SK-N-SH treated with all-trans-retinoic acid at 6 μM for 48 hours (cell line): ENCODE results near the gene PRSS3.

Experiments
- ATAC-seq: fragments of 200-7000 bp; cut with Tn5 transposase; 3 replicates; pipeline ENCODE4 v1.9.1; 2020; ENCODE audit warnings: mild to moderate bottlenecking, moderate library complexity
- BACH2 ChIP-seq: fragments of 250-450 bp; sonication (Bioruptor Pico); IDR thresholded peaks from 2 replicates; pipeline ENCODE4 v1.9.0; 2021; ENCODE audit warnings: mild to moderate bottlenecking, borderline replicate concordance
- ESRRG ChIP-seq: fragments of 250-450 bp; sonication (Bioruptor Pico); IDR thresholded peaks from 2 replicates; pipeline ENCODE4 v1.6.1; 2021; ENCODE audit warnings: mild to moderate bottlenecking
- GLIS3 ChIP-seq: fragments of 250-450 bp; sonication (Bioruptor Pico); IDR thresholded peaks from 2 replicates; pipeline ENCODE4 v1.5.0; 2020; ENCODE audit warnings: mild to moderate bottlenecking, moderate library complexity
- ISL1 ChIP-seq: fragments of 250-450 bp; sonication (Bioruptor Pico); IDR thresholded peaks from 2 replicates; pipeline ENCODE4 v2.1.2; 2022; ENCODE audit warnings: mild to moderate bottlenecking, moderate library complexity
- PPARA ChIP-seq: fragments of 250-450 bp; sonication (Bioruptor Pico); IDR thresholded peaks from 2 replicates; pipeline ENCODE4 v1.5.0; 2020; ENCODE audit warnings: mild to moderate bottlenecking, borderline replicate concordance
- RARB ChIP-seq: fragments of 250-450 bp; sonication (Bioruptor Pico); IDR thresholded peaks from 2 replicates; pipeline ENCODE4 v1.8.0; 2021; ENCODE audit warnings: mild to moderate bottlenecking, moderate library complexity
- SNAI2 ChIP-seq: fragments of 250-450 bp; sonication (Bioruptor Pico); IDR thresholded peaks from 2 replicates; pipeline ENCODE4 v1.5.0; 2020; ENCODE audit warnings: mild to moderate bottlenecking, moderate library complexity
- TCF4 ChIP-seq: fragments of 250-450 bp; sonication (Bioruptor Pico); IDR thresholded peaks from 2 replicates; pipeline ENCODE4 v1.8.0; 2021; ENCODE audit warnings: mild to moderate bottlenecking, moderate library complexity, borderline replicate concordance
- TOX ChIP-seq: fragments of 250-450 bp; sonication (Bioruptor Pico); IDR thresholded peaks from 2 replicates; pipeline ENCODE4 v1.8.0; 2021; ENCODE audit warnings: mild to moderate bottlenecking, moderate library complexity, borderline replicate concordance
- ZFP3 ChIP-seq: fragments of 250-450 bp; sonication (Bioruptor Pico); IDR thresholded peaks from 2 replicates; pipeline ENCODE4 v1.5.0; 2020; ENCODE audit warnings: mild to moderate bottlenecking, moderate library complexity
- ZFP30 ChIP-seq: fragments of 450-650 bp; formaldehyde crosslinking; IDR thresholded peaks from 2 replicates; pipeline ENCODE4 v1.5.0; 2022; ENCODE audit warnings: mild to moderate bottlenecking, moderate library complexity
- ZNF565 ChIP-seq: fragments of 450-650 bp; formaldehyde crosslinking; conservative IDR thresholded peaks from 2 replicates; pipeline ENCODE4 v1.5.0; 2020; ENCODE audit warnings: low read depth, mild to moderate bottlenecking, moderate library complexity
- ZNF70 ChIP-seq: fragments of 450-650 bp; formaldehyde crosslinking; IDR thresholded peaks from 2 replicates; pipeline ENCODE4 v1.5.0; 2020; ENCODE audit warnings: mild to moderate bottlenecking, moderate library complexity
- TF ChIP-seq, protein P1 (sequence below): fragments of 250-450 bp; sonication (Bioruptor Pico); IDR thresholded peaks from 2 replicates; pipeline ENCODE4 v1.8.0; 2020; ENCODE audit warnings: mild to moderate bottlenecking, moderate library complexity, borderline replicate concordance
- TF ChIP-seq, protein P2 (sequence below): fragments of 250-450 bp; sonication (Bioruptor Pico); IDR thresholded peaks from 2 replicates; pipeline ENCODE4 v1.8.0; 2021; ENCODE audit warnings: low read depth, mild to moderate bottlenecking, moderate library complexity, borderline replicate concordance
- TF ChIP-seq, protein P3 (sequence below): fragments of 250-450 bp; sonication (Bioruptor Pico); IDR thresholded peaks from 2 replicates; pipeline ENCODE4 v1.5.0; 2020; ENCODE audit warnings: mild to moderate bottlenecking, moderate library complexity
- TF ChIP-seq, protein P4 (sequence below): fragments of 250-450 bp; sonication (Bioruptor Pico); IDR thresholded peaks from 2 replicates; pipeline ENCODE4 v1.5.1; 2021; ENCODE audit warnings: mild to moderate bottlenecking, moderate library complexity
- TF ChIP-seq, protein P5 (sequence below): fragments of 250-450 bp; sonication (Bioruptor Pico); IDR thresholded peaks from 2 replicates; pipeline ENCODE4 v1.5.1; 2020; ENCODE audit warnings: low read depth, mild to moderate bottlenecking, moderate library complexity

Gene PRSS3

DNA sequence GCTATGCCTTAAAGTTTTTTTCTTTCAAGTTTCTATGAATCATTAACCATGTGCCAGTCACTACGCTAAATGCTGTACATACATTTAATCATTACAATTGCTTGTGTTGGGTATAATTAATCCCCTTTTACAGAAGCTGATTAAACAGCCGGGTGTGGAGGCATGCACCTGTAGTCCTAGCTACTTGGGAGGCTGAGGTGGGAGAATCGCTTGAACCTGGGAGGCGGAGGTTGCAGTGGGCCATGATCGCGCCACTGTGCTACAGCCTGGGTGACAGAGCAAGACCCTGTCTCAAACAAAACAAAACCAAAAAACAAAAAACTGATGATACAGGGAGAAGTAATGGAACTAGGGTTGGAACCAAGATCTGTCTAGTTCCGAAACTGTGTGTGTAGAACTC, 20.4 kb downstream of the PRSS3 start:
- TF ChIP-seq, protein P1, sequence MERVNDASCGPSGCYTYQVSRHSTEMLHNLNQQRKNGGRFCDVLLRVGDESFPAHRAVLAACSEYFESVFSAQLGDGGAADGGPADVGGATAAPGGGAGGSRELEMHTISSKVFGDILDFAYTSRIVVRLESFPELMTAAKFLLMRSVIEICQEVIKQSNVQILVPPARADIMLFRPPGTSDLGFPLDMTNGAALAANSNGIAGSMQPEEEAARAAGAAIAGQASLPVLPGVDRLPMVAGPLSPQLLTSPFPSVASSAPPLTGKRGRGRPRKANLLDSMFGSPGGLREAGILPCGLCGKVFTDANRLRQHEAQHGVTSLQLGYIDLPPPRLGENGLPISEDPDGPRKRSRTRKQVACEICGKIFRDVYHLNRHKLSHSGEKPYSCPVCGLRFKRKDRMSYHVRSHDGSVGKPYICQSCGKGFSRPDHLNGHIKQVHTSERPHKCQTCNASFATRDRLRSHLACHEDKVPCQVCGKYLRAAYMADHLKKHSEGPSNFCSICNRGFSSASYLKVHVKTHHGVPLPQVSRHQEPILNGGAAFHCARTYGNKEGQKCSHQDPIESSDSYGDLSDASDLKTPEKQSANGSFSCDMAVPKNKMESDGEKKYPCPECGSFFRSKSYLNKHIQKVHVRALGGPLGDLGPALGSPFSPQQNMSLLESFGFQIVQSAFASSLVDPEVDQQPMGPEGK (CRISPR knock-in tag) = no peak
- TF ChIP-seq, protein P2, sequence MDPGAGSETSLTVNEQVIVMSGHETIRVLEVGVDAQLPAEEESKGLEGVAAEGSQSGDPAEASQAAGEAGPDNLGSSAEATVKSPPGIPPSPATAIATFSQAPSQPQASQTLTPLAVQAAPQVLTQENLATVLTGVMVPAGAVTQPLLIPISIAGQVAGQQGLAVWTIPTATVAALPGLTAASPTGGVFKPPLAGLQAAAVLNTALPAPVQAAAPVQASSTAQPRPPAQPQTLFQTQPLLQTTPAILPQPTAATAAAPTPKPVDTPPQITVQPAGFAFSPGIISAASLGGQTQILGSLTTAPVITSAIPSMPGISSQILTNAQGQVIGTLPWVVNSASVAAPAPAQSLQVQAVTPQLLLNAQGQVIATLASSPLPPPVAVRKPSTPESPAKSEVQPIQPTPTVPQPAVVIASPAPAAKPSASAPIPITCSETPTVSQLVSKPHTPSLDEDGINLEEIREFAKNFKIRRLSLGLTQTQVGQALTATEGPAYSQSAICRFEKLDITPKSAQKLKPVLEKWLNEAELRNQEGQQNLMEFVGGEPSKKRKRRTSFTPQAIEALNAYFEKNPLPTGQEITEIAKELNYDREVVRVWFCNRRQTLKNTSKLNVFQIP = no peak
- TF ChIP-seq RARB (CRISPR knock-in tag) (no peak), BACH2 (CRISPR knock-in tag) (no peak), ZNF565 (CRISPR knock-in tag) (no peak), TCF4 (CRISPR knock-in tag) (no peak), SNAI2 (CRISPR knock-in tag) (no peak), GLIS3 (CRISPR knock-in tag) (no peak), ISL1 (CRISPR knock-in tag) (no peak), ZFP3 (CRISPR knock-in tag) (no peak), PPARA (CRISPR knock-in tag) (no peak), ESRRG (no peak)
- TF ChIP-seq, protein P3, sequence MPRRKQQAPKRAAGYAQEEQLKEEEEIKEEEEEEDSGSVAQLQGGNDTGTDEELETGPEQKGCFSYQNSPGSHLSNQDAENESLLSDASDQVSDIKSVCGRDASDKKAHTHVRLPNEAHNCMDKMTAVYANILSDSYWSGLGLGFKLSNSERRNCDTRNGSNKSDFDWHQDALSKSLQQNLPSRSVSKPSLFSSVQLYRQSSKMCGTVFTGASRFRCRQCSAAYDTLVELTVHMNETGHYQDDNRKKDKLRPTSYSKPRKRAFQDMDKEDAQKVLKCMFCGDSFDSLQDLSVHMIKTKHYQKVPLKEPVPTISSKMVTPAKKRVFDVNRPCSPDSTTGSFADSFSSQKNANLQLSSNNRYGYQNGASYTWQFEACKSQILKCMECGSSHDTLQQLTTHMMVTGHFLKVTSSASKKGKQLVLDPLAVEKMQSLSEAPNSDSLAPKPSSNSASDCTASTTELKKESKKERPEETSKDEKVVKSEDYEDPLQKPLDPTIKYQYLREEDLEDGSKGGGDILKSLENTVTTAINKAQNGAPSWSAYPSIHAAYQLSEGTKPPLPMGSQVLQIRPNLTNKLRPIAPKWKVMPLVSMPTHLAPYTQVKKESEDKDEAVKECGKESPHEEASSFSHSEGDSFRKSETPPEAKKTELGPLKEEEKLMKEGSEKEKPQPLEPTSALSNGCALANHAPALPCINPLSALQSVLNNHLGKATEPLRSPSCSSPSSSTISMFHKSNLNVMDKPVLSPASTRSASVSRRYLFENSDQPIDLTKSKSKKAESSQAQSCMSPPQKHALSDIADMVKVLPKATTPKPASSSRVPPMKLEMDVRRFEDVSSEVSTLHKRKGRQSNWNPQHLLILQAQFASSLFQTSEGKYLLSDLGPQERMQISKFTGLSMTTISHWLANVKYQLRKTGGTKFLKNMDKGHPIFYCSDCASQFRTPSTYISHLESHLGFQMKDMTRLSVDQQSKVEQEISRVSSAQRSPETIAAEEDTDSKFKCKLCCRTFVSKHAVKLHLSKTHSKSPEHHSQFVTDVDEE = no peak
- TF ChIP-seq, protein P4, sequence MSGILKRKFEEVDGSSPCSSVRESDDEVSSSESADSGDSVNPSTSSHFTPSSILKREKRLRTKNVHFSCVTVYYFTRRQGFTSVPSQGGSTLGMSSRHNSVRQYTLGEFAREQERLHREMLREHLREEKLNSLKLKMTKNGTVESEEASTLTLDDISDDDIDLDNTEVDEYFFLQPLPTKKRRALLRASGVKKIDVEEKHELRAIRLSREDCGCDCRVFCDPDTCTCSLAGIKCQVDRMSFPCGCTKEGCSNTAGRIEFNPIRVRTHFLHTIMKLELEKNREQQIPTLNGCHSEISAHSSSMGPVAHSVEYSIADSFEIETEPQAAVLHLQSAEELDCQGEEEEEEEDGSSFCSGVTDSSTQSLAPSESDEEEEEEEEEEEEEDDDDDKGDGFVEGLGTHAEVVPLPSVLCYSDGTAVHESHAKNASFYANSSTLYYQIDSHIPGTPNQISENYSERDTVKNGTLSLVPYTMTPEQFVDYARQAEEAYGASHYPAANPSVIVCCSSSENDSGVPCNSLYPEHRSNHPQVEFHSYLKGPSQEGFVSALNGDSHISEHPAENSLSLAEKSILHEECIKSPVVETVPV (CRISPR knock-in tag) = no peak
- ATAC-seq = no peak

DNA sequence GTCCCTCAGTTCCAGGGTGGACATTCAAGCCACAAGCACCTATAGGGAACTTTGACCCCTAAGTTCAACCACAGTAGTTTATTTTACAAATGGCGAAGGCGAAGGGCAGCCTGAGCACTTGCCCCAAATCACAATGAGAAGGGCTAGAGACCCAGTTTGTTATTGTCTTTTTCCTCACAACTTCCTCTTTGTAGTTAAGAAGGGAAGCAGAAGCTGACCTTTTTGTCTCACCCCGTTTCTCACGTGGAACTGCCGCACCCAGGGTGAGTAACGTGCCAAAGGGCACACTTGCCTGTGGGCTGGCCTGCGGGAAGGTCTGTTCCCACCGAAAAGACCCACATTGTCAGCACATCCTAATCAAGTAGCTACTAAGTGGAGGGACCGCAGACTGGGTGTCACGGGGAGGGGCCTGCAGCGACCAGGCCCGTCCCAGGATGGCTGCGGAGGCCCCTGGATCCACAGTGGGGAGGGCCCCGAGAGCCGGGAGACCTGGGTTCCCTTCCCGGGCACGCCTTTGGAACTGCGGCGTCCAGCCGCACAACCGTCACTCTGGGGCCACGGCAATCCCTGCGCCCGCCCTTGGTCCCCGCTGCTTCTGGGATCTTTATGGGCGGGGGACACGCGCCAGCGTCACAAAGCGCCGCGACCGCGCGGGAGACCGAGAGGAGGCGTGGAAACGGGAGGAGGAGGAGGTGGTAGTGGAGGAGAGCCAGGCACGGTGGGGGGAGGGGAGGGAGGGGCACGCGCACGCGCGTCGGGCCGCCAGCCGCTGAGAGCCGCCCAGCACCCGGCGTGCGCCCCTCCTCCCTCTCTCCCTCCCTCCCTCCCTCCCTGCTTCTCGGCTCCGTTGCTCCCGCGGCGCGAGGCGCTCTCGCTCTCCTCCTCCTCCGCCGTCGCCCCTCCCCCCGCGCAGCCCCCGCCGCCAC, 21.2 kb downstream of the PRSS3 start, which contains the start of gene UBE2R2:
Gene UBE2R2 (plus strand): TSS at position 834 of the 926 bp plus-strand sequence. CDS start 598 bp downstream, outside the sequence.
- TF ChIP-seq, protein P2 = no peak
- TF ChIP-seq ZFP3 (CRISPR knock-in tag) (0 out of 2 replicates have a peak, but pooled peaks have one; percentile 13), ZNF565 (CRISPR knock-in tag) (no peak), ZNF70 (CRISPR knock-in tag) (no peak), TCF4 (CRISPR knock-in tag) (peak; percentile 12; the same call in 1 of the 2 replicates), ZFP30 (CRISPR knock-in tag) (no peak), SNAI2 (CRISPR knock-in tag) (no peak), TOX (no peak), PPARA (CRISPR knock-in tag) (no peak), ISL1 (CRISPR knock-in tag) (no peak), GLIS3 (CRISPR knock-in tag) (no peak)
- TF ChIP-seq, protein P5, sequence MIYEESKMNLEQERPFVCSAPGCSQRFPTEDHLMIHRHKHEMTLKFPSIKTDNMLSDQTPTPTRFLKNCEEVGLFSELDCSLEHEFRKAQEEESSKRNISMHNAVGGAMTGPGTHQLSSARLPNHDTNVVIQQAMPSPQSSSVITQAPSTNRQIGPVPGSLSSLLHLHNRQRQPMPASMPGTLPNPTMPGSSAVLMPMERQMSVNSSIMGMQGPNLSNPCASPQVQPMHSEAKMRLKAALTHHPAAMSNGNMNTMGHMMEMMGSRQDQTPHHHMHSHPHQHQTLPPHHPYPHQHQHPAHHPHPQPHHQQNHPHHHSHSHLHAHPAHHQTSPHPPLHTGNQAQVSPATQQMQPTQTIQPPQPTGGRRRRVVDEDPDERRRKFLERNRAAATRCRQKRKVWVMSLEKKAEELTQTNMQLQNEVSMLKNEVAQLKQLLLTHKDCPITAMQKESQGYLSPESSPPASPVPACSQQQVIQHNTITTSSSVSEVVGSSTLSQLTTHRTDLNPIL (CRISPR knock-in tag) = no peak
- TF ChIP-seq, protein P4 (CRISPR knock-in tag) = no peak
- TF ChIP-seq, protein P3 = no peak
- TF ChIP-seq, protein P1 (CRISPR knock-in tag) = peak; percentile 81; the same call in 1 of the 2 replicates
- ATAC-seq = peak; percentile 78
